MM.1S (cell line): ENCODE data around the gene CYP39A1.

Source experiments
- EZH2 ChIP-seq: fragments of 300-600 bp; sonication (generic); optimal IDR thresholded peaks from 2 replicates; pipeline ENCODE3; 2017; ENCODE audit warnings: low read depth, mild to moderate bottlenecking, antibody characterized with exemption, low read length, mixed read lengths
- TF ChIP-seq, protein P1 (sequence below): fragments of 300-600 bp; sonication (generic); IDR thresholded peaks from 2 replicates; pipeline ENCODE4 v1.5.1; 2016; ENCODE audit warnings: antibody characterized with exemption, low read length, mixed read lengths

DNA sequence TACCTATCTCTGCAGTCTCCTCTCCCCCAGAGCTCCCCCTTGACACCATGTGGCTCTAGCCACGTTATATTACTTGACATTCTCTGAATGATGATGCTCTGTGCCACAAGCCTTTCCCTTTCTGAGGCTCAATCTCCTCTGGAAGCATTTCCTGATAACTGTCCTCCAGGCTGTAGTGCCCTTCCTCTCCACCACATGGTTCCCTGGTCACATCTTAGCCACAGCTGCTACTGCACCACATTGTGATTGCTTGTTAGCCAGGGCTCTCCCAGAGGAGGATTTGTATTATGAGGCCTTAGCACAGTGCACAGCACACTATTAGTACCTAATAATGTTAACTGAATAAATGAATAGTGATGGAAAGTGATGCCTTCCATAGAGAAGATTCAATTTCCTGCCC, 97.5 kb downstream of the CYP39A1 start:
- TF ChIP-seq, protein P1, sequence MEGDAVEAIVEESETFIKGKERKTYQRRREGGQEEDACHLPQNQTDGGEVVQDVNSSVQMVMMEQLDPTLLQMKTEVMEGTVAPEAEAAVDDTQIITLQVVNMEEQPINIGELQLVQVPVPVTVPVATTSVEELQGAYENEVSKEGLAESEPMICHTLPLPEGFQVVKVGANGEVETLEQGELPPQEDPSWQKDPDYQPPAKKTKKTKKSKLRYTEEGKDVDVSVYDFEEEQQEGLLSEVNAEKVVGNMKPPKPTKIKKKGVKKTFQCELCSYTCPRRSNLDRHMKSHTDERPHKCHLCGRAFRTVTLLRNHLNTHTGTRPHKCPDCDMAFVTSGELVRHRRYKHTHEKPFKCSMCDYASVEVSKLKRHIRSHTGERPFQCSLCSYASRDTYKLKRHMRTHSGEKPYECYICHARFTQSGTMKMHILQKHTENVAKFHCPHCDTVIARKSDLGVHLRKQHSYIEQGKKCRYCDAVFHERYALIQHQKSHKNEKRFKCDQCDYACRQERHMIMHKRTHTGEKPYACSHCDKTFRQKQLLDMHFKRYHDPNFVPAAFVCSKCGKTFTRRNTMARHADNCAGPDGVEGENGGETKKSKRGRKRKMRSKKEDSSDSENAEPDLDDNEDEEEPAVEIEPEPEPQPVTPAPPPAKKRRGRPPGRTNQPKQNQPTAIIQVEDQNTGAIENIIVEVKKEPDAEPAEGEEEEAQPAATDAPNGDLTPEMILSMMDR = no peak
- no peak for TF ChIP-seq EZH2
